Liver (tissue), 9 donors: ENCODE measurements around the gene RPUSD1. TPM values are rescaled to one million over a fixed set of nuclear protein-coding genes. Genes with fewer than 3 reads are reported as not detected.

Experiments
- DNase-seq: peaks from one replicate; pipeline ENCODE4 v3.0.0-alpha.2; 2017; ENCODE audit warnings: low spot score
- H3K27ac ChIP-seq, 2 donors: one replicate each; pipeline ENCODE4 v1.7.0; 2013; ENCODE audit warnings: inconsistent platforms in 2 of 2, low read length in 2 of 2, control low read depth in 1 of 2, low read depth in 1 of 2, mild to moderate bottlenecking in 1 of 2
- H3K27me3 ChIP-seq, 4 donors: one replicate each; pipeline versions ENCODE4 v1.6.1 to v1.7.0; 2013; ENCODE audit warnings: low read length in 3 of 4, inconsistent platforms in 1 of 4, mild to moderate bottlenecking in 1 of 4, moderate library complexity in 1 of 4; ENCODE audit not compliant: control insufficient read depth in 4 of 4, insufficient read depth in 4 of 4
- H3K36me3 ChIP-seq, 4 donors: one replicate each; pipeline versions ENCODE4 v1.6.1 to v1.7.0; 2013; ENCODE audit warnings: low read length in 3 of 4, mild to moderate bottlenecking in 3 of 4, low read depth in 1 of 4, moderate library complexity in 1 of 4; ENCODE audit not compliant: control insufficient read depth in 4 of 4, insufficient read depth in 3 of 4
- H3K4me1 ChIP-seq, 4 donors: one replicate each; pipeline versions ENCODE4 v1.6.1 to v1.7.0; 2013; ENCODE audit warnings: low read length in 3 of 4, mild to moderate bottlenecking in 3 of 4, moderate library complexity in 1 of 4; ENCODE audit not compliant: control insufficient read depth in 4 of 4, insufficient read depth in 4 of 4
- H3K4me3 ChIP-seq, 3 donors: one replicate each; pipeline versions ENCODE4 v1.6.1 to v1.7.0; 2013; ENCODE audit warnings: low read length in 3 of 3, control low read depth in 1 of 3, low read depth in 1 of 3, mild to moderate bottlenecking in 1 of 3
- H3K9ac ChIP-seq, 2 donors: one replicate each; pipeline ENCODE4 v1.7.0; 2013; ENCODE audit warnings: low read length in 2 of 2, mild to moderate bottlenecking in 2 of 2, moderate library complexity in 2 of 2, control low read depth in 1 of 2, low read depth in 1 of 2
- H3K9me3 ChIP-seq, 4 donors: one replicate each; pipeline versions ENCODE4 v1.6.1 to v1.7.0; 2013; ENCODE audit warnings: low read length in 3 of 4; ENCODE audit not compliant: control insufficient read depth in 4 of 4
- FOXA2 ChIP-seq: IDR thresholded peaks from 2 replicates; pipeline ENCODE4 v1.6.1; 2016; ENCODE audit warnings: antibody characterized with exemption
- GABPA ChIP-seq, 2 donors: IDR thresholded peaks in 1 of 2; conservative IDR thresholded peaks in 1 of 2; 2 replicates each; pipeline ENCODE4 v1.6.1; 2016; ENCODE audit warnings: antibody characterized with exemption in 2 of 2, mild to moderate bottlenecking in 1 of 2, moderate library complexity in 1 of 2
- HNF4A ChIP-seq, 2 donors: conservative IDR thresholded peaks; 2 replicates each; pipeline ENCODE4 v1.6.1; 2016; ENCODE audit warnings: antibody characterized with exemption in 2 of 2, mild to moderate bottlenecking in 2 of 2
- HNF4G ChIP-seq: IDR thresholded peaks from 2 replicates; pipeline ENCODE4 v1.6.1; 2016; ENCODE audit warnings: antibody characterized with exemption
- JUND ChIP-seq, 2 donors: IDR thresholded peaks; 2 replicates each; pipeline ENCODE4 v1.6.1; 2016; ENCODE audit warnings: antibody characterized with exemption in 2 of 2
- NR2F2 ChIP-seq: IDR thresholded peaks from 2 replicates; pipeline ENCODE4 v1.6.1; 2016; ENCODE audit warnings: antibody characterized with exemption
- RXRA ChIP-seq, 2 donors: IDR thresholded peaks; 2 replicates each; pipeline ENCODE4 v1.6.1; 2017 to 2018; ENCODE audit warnings: antibody characterized with exemption in 2 of 2, mild to moderate bottlenecking in 1 of 2
- TAF1 ChIP-seq: conservative IDR thresholded peaks from 2 replicates; pipeline ENCODE4 v1.6.1; 2016; ENCODE audit warnings: antibody characterized with exemption, mild to moderate bottlenecking
- YY1 ChIP-seq: IDR thresholded peaks from 2 replicates; pipeline ENCODE4 v1.6.1; 2016; ENCODE audit warnings: antibody characterized with exemption, mild to moderate bottlenecking
- WGBS: extraction: QIAGEN DNeasy Blood & Tissue Kit; methylation state at CpG from one replicate; pipeline ENCODE4 v1.1.7; 2013; 5-methylcytosine and 5-hydroxymethylcytosine counted together
- polyA plus RNA-seq, 2 donors: library from polyadenylated mRNA; stranded (reverse) in 1 of 2; unstranded in 1 of 2; fragments of 200-250 nt in 1 of 2; fragments of >200 nt in 1 of 2; fragmentation: Nextera tagmentation in 1 of 2; extraction: Ambion mirVana in 1 of 2; gene quantifications; one replicate each; pipeline versions ENCODE4 v1.2.1 to v1.2.3, GENCODE V29; 2013 to 2015
- total RNA-seq, 2 donors: library from RNA; depleted of rRNA; stranded (reverse); fragments of >200 nt; gene quantifications; one replicate each; pipeline ENCODE4 v1.2.3, GENCODE V29; 2014
- TF ChIP-seq, protein P1 (sequence below): IDR thresholded peaks from 2 replicates; pipeline ENCODE4 v1.6.1; 2016; ENCODE audit warnings: antibody characterized with exemption
- TF ChIP-seq, protein P2 (sequence below): IDR thresholded peaks from 2 replicates; pipeline ENCODE4 v1.6.1; 2016; ENCODE audit warnings: antibody characterized with exemption, mild to moderate bottlenecking
- TF ChIP-seq, protein P3 (sequence below): IDR thresholded peaks from 2 replicates; pipeline ENCODE4 v1.6.1; 2016; ENCODE audit warnings: antibody characterized with exemption
- TF ChIP-seq, protein P4 (sequence below): IDR thresholded peaks from 2 replicates; pipeline ENCODE4 v1.6.1; 2016; ENCODE audit warnings: antibody characterized with exemption
- donor health status: healthy.
- donor health status: healthy.
- donor health status: healthy.
- donor health status: healthy.
- donor health status: healthy.

The RPUSD1 gene
- total and polyA plus RNA-seq, 4 donors: 4.5 to 10.7 (median 8.9) TPM

DNA sequence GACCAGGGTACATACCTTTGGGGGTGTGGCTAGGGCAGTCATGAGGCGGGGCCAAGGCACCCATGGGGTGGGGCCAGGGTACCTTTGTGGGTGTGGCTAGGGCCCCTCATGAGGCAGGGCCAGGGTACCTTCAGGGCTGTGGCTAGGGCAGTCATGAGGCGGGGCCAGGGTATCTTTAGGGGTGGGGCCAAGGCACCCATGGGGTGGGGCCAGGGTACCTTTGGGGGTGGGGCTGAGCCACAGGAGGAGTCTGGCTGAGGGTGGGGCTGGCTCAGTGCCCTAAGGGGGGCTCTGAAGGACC, 8.9 kb upstream of the RPUSD1 start (continued):
- TF ChIP-seq, protein P1, sequence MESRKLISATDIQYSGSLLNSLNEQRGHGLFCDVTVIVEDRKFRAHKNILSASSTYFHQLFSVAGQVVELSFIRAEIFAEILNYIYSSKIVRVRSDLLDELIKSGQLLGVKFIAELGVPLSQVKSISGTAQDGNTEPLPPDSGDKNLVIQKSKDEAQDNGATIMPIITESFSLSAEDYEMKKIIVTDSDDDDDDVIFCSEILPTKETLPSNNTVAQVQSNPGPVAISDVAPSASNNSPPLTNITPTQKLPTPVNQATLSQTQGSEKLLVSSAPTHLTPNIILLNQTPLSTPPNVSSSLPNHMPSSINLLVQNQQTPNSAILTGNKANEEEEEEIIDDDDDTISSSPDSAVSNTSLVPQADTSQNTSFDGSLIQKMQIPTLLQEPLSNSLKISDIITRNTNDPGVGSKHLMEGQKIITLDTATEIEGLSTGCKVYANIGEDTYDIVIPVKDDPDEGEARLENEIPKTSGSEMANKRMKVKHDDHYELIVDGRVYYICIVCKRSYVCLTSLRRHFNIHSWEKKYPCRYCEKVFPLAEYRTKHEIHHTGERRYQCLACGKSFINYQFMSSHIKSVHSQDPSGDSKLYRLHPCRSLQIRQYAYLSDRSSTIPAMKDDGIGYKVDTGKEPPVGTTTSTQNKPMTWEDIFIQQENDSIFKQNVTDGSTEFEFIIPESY: no peak
- no peak for TF ChIP-seq RXRA (IDR thresholded peaks at IDR 0.05)

DNA sequence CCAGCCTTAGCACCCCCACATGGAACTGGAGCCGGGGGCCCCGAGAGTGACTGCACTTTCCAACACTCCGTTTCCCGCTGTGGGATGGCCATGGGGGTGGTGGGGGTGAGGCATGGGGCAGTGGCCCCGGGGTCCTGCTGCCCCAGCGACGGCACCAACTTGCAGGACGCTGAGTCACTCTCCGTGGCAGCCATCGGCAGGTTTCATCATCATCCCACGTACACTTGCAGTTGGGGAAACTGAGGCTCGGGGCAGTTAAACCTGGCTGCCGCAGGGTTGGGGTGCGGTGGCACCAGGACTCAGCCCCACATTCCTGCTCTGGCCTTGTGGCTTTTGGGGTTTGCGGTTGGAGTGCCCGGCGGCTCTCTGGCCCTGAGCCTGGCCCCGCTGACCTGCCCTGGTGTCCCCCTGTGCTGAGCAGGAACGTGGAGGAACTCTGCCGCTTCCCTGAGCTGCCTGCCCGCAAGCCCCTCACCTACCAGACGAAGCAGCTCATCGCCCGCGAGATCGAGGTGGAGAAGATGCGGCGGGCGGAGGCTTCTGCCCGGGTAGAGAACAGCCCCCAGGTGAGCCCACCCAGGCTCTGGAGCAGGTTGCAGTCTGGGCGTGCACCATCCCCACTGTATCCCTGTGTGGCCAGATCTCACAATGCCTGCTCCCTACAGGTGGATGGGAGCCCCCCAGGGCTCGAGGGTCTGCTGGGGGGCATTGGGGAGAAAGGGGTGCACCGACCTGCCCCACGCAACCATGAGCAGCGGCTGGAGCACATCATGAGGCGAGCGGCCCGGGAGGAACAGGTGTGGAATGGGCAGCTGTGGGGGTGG, 8.3 kb upstream of the RPUSD1 start:
- Histone ChIP-seq H3K9ac (no peak overlapping the region), H3K27me3 (peaks cover 0 to 4% (median 0%) of the 10 kb centered on the region in 4 donors), H3K9me3 (no peaks in the 10 kb centered on the region), H3K4me1 (peaks cover 0 to 2% (median 0%) of the 10 kb centered on the region in 4 donors), H3K4me3 (no peak overlapping the region), H3K27ac (no peak overlapping the region), H3K36me3 (no peaks in the 10 kb centered on the region)
- 96% methylated on average over 38 of the region's 38 CpGs for WGBS
- TF ChIP-seq GABPA (IDR thresholded peaks at IDR 0.05 in 1 of 2, conservative IDR thresholded peaks at IDR 0.05 in 1 of 2) (no peak), HNF4G (no peak), YY1 (no peak), NR2F2 (no peak), RXRA (IDR thresholded peaks at IDR 0.05) (no peak)
- TF ChIP-seq, protein P1: no peak
- TF ChIP-seq, protein P2, sequence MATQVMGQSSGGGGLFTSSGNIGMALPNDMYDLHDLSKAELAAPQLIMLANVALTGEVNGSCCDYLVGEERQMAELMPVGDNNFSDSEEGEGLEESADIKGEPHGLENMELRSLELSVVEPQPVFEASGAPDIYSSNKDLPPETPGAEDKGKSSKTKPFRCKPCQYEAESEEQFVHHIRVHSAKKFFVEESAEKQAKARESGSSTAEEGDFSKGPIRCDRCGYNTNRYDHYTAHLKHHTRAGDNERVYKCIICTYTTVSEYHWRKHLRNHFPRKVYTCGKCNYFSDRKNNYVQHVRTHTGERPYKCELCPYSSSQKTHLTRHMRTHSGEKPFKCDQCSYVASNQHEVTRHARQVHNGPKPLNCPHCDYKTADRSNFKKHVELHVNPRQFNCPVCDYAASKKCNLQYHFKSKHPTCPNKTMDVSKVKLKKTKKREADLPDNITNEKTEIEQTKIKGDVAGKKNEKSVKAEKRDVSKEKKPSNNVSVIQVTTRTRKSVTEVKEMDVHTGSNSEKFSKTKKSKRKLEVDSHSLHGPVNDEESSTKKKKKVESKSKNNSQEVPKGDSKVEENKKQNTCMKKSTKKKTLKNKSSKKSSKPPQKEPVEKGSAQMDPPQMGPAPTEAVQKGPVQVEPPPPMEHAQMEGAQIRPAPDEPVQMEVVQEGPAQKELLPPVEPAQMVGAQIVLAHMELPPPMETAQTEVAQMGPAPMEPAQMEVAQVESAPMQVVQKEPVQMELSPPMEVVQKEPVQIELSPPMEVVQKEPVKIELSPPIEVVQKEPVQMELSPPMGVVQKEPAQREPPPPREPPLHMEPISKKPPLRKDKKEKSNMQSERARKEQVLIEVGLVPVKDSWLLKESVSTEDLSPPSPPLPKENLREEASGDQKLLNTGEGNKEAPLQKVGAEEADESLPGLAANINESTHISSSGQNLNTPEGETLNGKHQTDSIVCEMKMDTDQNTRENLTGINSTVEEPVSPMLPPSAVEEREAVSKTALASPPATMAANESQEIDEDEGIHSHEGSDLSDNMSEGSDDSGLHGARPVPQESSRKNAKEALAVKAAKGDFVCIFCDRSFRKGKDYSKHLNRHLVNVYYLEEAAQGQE: no peak
- no peak for DNase-seq

DNA sequence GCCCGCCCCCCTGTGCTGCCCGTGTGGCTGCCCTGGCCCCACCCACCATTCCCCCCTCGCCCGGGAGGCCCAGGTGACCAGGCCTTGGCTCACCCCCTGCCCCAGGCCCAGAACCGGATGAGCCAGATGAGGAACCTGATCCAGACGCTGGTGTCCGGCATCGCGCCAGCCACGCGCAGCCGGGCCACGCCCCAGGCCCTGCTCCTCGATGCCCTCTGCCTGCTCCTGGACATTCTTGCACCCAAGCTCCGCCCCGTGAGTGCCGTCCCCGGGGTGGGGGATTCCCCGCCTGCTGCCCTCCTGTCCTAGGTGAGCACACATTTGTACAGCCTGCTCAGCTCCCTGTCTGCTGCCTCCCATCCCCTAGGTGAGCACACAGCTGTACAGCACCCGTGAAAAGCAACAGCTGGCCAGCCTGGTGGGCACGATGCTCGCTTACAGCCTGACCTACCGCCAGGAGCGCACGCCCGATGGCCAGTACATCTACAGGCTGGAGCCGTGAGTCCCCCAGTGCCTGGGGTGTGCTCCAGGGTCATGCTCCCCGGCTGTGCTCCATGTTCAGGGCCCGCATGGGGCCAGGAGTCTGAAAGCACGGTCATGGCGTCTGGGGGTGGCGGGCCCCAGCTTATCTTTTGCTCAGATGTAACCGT, 7.5 kb upstream of the RPUSD1 start:
- H3K9me3 ChIP-seq: no peaks in the 10 kb centered on the region
- no peak overlapping the region for H3K9ac ChIP-seq
- H3K27me3 ChIP-seq: peaks cover 0 to 4% (median 0%) of the 10 kb centered on the region in 4 donors
- H3K4me3 ChIP-seq: no peak overlapping the region
- DNase-seq: no peak
- 85% methylated on average over 33 of the region's 33 CpGs for WGBS
- H3K4me1 ChIP-seq: peaks cover 0 to 2% (median 0%) of the 10 kb centered on the region in 4 donors
- H3K36me3 ChIP-seq: no peaks in the 10 kb centered on the region
- no peak overlapping the region for H3K27ac ChIP-seq
- no peak for TF ChIP-seq GABPA (IDR thresholded peaks at IDR 0.05 in 1 of 2, conservative IDR thresholded peaks at IDR 0.05 in 1 of 2)
- TF ChIP-seq HNF4A (conservative IDR thresholded peaks at IDR 0.05): no peak
- TF ChIP-seq TAF1: no peak
- TF ChIP-seq, protein P1: no peak
- TF ChIP-seq, protein P2: no peak
- TF ChIP-seq HNF4G: no peak
- no peak for TF ChIP-seq FOXA2
- TF ChIP-seq, protein P3, sequence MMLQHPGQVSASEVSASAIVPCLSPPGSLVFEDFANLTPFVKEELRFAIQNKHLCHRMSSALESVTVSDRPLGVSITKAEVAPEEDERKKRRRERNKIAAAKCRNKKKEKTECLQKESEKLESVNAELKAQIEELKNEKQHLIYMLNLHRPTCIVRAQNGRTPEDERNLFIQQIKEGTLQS: no peak
- no peak for TF ChIP-seq NR2F2
- TF ChIP-seq, protein P4, sequence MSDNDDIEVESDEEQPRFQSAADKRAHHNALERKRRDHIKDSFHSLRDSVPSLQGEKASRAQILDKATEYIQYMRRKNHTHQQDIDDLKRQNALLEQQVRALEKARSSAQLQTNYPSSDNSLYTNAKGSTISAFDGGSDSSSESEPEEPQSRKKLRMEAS: no peak
- no peak for TF ChIP-seq RXRA (IDR thresholded peaks at IDR 0.05)
- TF ChIP-seq JUND (IDR thresholded peaks at IDR 0.05): no peak
